Parathyroid adenoma (tissue), 2 donors: Measurements from ENCODE around the gene HNRNPDL.

Experiments used
- H2AFZ ChIP-seq: fragments of 300-600 bp; sonication (generic); one replicate; pipeline ENCODE4 v1.7.0; 2017; ENCODE audit warnings: antibody characterized with exemption, mild to moderate bottlenecking
- H3K27ac ChIP-seq: fragments of 300-600 bp; sonication (generic); one replicate; pipeline ENCODE4 v1.7.0; 2017
- H3K27me3 ChIP-seq: fragments of 300-600 bp; sonication (generic); one replicate; pipeline ENCODE4 v1.7.0; 2017; ENCODE audit warnings: low read length; ENCODE audit not compliant: control insufficient read depth, insufficient read depth
- H3K36me3 ChIP-seq: fragments of 300-600 bp; sonication (generic); one replicate; pipeline ENCODE4 v1.7.0; 2017; ENCODE audit warnings: low read length; ENCODE audit not compliant: control insufficient read depth, insufficient read depth
- H3K4me1 ChIP-seq: fragments of 300-600 bp; sonication (generic); one replicate; pipeline ENCODE4 v1.7.0; 2017; ENCODE audit warnings: control low read depth
- H3K4me2 ChIP-seq: fragments of 300-600 bp; sonication (generic); one replicate; pipeline ENCODE4 v1.7.0; 2017; ENCODE audit warnings: low read length
- H3K4me3 ChIP-seq: fragments of 300-600 bp; sonication (generic); one replicate; pipeline ENCODE4 v1.7.0; 2017; ENCODE audit warnings: low read depth, low read length
- H3K79me2 ChIP-seq: fragments of 300-600 bp; sonication (generic); one replicate; pipeline ENCODE4 v1.7.0; 2017; ENCODE audit warnings: control low read depth
- H3K9ac ChIP-seq: fragments of 300-600 bp; sonication (generic); one replicate; pipeline ENCODE4 v1.7.0; 2017; ENCODE audit warnings: mild to moderate bottlenecking
- H3K9me3 ChIP-seq: fragments of 300-600 bp; sonication (generic); one replicate; pipeline ENCODE4 v1.7.0; 2017; ENCODE audit warnings: low read length; ENCODE audit not compliant: control insufficient read depth
- CTCF ChIP-seq: fragments of 300-600 bp; sonication (generic); IDR thresholded peaks from one replicate; pipeline ENCODE4 v1.7.0; 2017; ENCODE audit warnings: antibody characterized with exemption, mild to moderate bottlenecking
- donor health status: primary hyperparathyroidism.

Gene HNRNPDL

DNA sequence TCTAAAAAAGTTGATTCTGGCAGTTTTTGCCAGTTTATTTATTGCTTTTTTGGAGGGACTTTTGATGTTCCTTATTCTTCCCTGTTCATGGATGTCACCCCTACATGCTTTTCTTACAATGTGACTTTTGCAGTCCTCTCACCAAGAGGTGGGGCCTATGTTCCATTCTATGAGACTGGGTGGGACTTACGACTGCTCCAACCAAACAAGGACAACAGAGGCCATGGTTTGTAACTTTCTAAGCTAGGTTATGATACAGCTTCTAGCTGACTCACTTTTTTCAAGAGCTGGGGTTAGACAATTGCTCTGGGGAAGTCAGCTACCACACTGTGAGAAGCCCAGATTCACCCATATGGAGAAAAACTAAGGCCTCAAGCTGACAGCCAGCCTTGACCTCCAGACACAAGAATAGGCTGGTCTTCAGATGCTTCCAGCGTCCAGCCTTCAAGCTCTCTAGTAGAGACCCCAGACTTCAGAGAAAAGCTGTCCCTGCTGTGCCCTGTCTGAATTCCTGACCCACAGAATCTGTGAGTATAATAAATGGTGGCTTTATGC is 39.6 kb upstream of the HNRNPDL start:
- H3K4me3 ChIP-seq: no peak overlapping the region

GRCh38 chr4:82467471-82467870 is 37.2 kb upstream of the HNRNPDL start:
- no peak overlapping the region for H3K9ac ChIP-seq
- no peaks in the 10 kb centered on the region for H3K79me2 ChIP-seq
- H2AFZ ChIP-seq: no peak overlapping the region
- no peaks in the 10 kb centered on the region for H3K36me3 ChIP-seq
- TF ChIP-seq CTCF: no peak
- H3K4me3 ChIP-seq: no peak overlapping the region
- H3K9me3 ChIP-seq: no peaks in the 10 kb centered on the region
- no peak overlapping the region for H3K27ac ChIP-seq
- H3K4me1 ChIP-seq: no peaks in the 10 kb centered on the region
- no peak overlapping the region for H3K4me2 ChIP-seq
- H3K27me3 ChIP-seq: no peaks in the 10 kb centered on the region

More for the DNA sequence above, 39.6 kb upstream of the HNRNPDL start:
- Histone ChIP-seq H3K79me2 (no peaks in the 10 kb centered on the region), H3K27ac (no peak overlapping the region), H3K4me1 (no peaks in the 10 kb centered on the region), H3K36me3 (no peaks in the 10 kb centered on the region), H2AFZ (no peak overlapping the region), H3K9me3 (no peaks in the 10 kb centered on the region), H3K9ac (no peak overlapping the region), H3K4me2 (no peak overlapping the region), H3K27me3 (no peaks in the 10 kb centered on the region)
- no peak for TF ChIP-seq CTCF

- no peak overlapping the region for H3K27ac ChIP-seq
- TF ChIP-seq CTCF: no peak
- H3K4me1 ChIP-seq: no peaks in the 10 kb centered on the region
- H2AFZ ChIP-seq: no peak overlapping the region
- H3K36me3 ChIP-seq: no peaks in the 10 kb centered on the region
- no peak overlapping the region for H3K9ac ChIP-seq
- H3K79me2 ChIP-seq: no peaks in the 10 kb centered on the region
- H3K9me3 ChIP-seq: no peaks in the 10 kb centered on the region
- no peaks in the 10 kb centered on the region for H3K27me3 ChIP-seq
- H3K4me2 ChIP-seq: no peak overlapping the region
- no peak overlapping the region for H3K4me3 ChIP-seq
Observed at GRCh38 chr4:82463221-82463620, 33.0 kb upstream of the HNRNPDL start.

DNA sequence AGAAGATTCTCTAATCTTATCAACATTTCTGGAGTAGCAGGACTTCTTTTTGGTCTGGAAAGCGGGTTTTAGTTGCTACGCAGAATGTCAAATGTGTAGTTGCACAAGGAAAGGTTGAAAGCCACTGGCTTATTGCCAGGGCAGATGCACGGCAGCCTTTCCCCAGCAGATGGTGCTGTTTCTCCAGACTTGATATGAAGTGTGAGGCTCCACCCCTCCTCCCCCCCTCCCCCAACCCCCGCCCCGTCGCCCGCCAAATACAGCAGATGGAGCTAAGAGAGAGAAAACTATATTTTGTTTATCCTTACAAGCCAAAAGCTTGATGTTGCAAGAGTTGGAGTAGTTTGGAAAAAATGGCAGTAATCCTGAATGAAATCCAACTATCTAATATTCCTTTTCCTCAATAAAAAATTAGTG is 32.2 kb upstream of the HNRNPDL start:
- no peaks in the 10 kb centered on the region for H3K4me1 ChIP-seq
- no peak overlapping the region for H3K9ac ChIP-seq
- no peak overlapping the region for H3K4me2 ChIP-seq
- H2AFZ ChIP-seq: no peak overlapping the region
- H3K79me2 ChIP-seq: no peaks in the 10 kb centered on the region
- no peaks in the 10 kb centered on the region for H3K9me3 ChIP-seq
- H3K27ac ChIP-seq: no peak overlapping the region
- no peak overlapping the region for H3K4me3 ChIP-seq
- no peaks in the 10 kb centered on the region for H3K27me3 ChIP-seq
- no peaks in the 10 kb centered on the region for H3K36me3 ChIP-seq
- TF ChIP-seq CTCF: peak; percentile 42

DNA sequence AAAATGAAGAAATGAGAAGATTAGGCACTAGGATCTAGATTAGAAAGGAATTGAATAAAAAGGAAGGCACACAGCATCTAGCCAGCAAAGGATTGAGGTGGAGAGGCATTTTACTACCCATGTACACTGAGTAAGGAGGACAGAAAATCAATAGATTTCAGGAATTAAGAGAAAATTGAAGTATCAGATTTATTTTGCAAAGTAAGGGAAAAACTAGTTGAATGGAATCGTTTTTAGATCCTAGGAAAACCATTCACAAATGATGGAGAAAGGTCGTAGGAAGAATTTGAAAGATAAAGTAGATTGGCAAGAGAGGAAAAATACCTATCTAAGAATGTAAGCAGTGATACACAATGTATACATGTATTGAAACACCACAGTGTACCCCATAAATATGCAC is 31.4 kb upstream of the HNRNPDL start:
- Histone ChIP-seq H3K9ac (no peak overlapping the region), H3K36me3 (no peaks in the 10 kb centered on the region), H2AFZ (no peak overlapping the region), H3K79me2 (no peaks in the 10 kb centered on the region), H3K4me1 (no peaks in the 10 kb centered on the region), H3K4me3 (no peak overlapping the region), H3K4me2 (no peak overlapping the region), H3K27ac (no peak overlapping the region), H3K9me3 (no peaks in the 10 kb centered on the region), H3K27me3 (no peaks in the 10 kb centered on the region)
- no peak for TF ChIP-seq CTCF
